ENCODE results near the gene CNIH3.

GRCh38 chr1:224619209-224619608, 3.1 kb downstream of the CNIH3 start:
- no peak for TF ChIP-seq CTCF (IDR thresholded peaks at IDR 0.05)
- no peak for TF ChIP-seq POLR2A (IDR thresholded peaks at IDR 0.05)
